HepG2 (cell line): ENCODE measurements around the gene CACNA1C. TPM values are rescaled to one million over a fixed set of nuclear protein-coding genes. Genes with fewer than 3 reads are reported as not detected.

ENCODE experiments used
- ATAC-seq: fragments of 200-7000 bp; cut with Tn5 transposase; 3 replicates; pipeline ENCODE4 v1.9.1; 2020; ENCODE audit warnings: mild to moderate bottlenecking, moderate library complexity
- BruUV-seq: library from RNA; stranded (reverse); fragments of 400-500 nt; replicated peaks from 2 replicates; lab custom pipeline; 2021; lab: Mats Ljungman, UMichigan
- CTCF ChIA-PET: fragments of 300-600 bp; formaldehyde crosslinking; extraction: SDS; loops from one replicate; lab custom pipeline; 2021; ENCODE audit warnings: low total read pairs, inconsistent platforms, low intra/inter-chr PET ratio; lab: Yijun Ruan, JAX
- POLR2A ChIA-PET: fragments of 350-600 bp; sonication (Branson Sonifier 250); formaldehyde crosslinking; loops from one replicate; lab custom pipeline; 2020; ENCODE audit warnings: antibody characterized with exemption, inconsistent platforms; lab: Yijun Ruan, JAX
- DNase-seq: peaks from one replicate; pipeline ENCODE4 v3.0.0-alpha.2; 2015; ENCODE audit warnings: low spot score
- FAIRE-seq: peaks from 3 replicates; lab custom pipeline; 2011; peaks lifted over from hg19 to GRCh38; lab: Jason Lieb, UNC
- H2AFZ ChIP-seq: one replicate; pipeline ENCODE4 v1.6.1; 2011; ENCODE audit warnings: low read length, inconsistent platforms
- H3K27ac ChIP-seq: fragments of 300-600 bp; 3 replicates; pipeline ENCODE4 v1.8.0; 2011; ENCODE audit warnings: mixed run types, mild to moderate bottlenecking, mixed read lengths, low read length, inconsistent platforms; ENCODE audit not compliant: insufficient read depth; ENCODE audit errors: extremely low read length
- H3K27me3 ChIP-seq, 2 experiments: fragments of 200-600 bp in 1 of 2; 2 replicates in 1 of 2; 3 replicates in 1 of 2; pipeline versions ENCODE4 v1.6.0 to v1.8.0; 2011; ENCODE audit warnings: low read length in 2 of 2, mild to moderate bottlenecking in 2 of 2, moderate library complexity in 2 of 2, inconsistent platforms in 1 of 2; ENCODE audit not compliant: insufficient read depth in 2 of 2, control insufficient read depth in 1 of 2
- H3K36me3 ChIP-seq, 2 experiments: fragments of 200-600 bp in 1 of 2; replicated peaks in 1 of 2; 2 replicates in 1 of 2; 3 replicates in 1 of 2; pipeline versions ENCODE4 v1.5.1 to v1.8.0; 2011; ENCODE audit warnings: low read length in 2 of 2, inconsistent platforms in 1 of 2; ENCODE audit not compliant: insufficient read depth in 2 of 2, control insufficient read depth in 1 of 2
- H3K4me1 ChIP-seq: 2 replicates; pipeline ENCODE4 v1.5.1; 2012; ENCODE audit warnings: low read length, inconsistent platforms; ENCODE audit not compliant: insufficient read depth
- H3K4me2 ChIP-seq: 2 replicates; pipeline ENCODE4 v1.6.0; 2011; ENCODE audit warnings: low read depth, low read length, inconsistent platforms
- H3K4me3 ChIP-seq, 3 experiments: fragments of 200-600 bp in 1 of 3; sonication (generic), shearing (Covaris generic) in 1 of 3; replicated peaks in 1 of 3; 2 replicates each; pipeline ENCODE4 v1.5.1; 2011 to 2016; ENCODE audit warnings: low read length in 3 of 3, inconsistent platforms in 2 of 3, low read depth in 2 of 3, mild to moderate bottlenecking in 2 of 3, control low read depth in 1 of 3, mixed read lengths in 1 of 3; ENCODE audit not compliant: insufficient read depth in 1 of 3
- H3K79me2 ChIP-seq: one replicate; pipeline ENCODE4 v1.6.1; 2011; ENCODE audit warnings: low read length, inconsistent platforms; ENCODE audit not compliant: insufficient read depth
- H3K9ac ChIP-seq: 2 replicates; pipeline ENCODE4 v1.6.0; 2011; ENCODE audit warnings: mild to moderate bottlenecking, low read depth, low read length, inconsistent platforms; ENCODE audit not compliant: insufficient read depth
- H3K9me3 ChIP-seq: 2 replicates; pipeline ENCODE4 v1.5.1; 2012; ENCODE audit warnings: mild to moderate bottlenecking, low read length
- H4K20me1 ChIP-seq: 2 replicates; pipeline ENCODE4 v1.6.0; 2011; ENCODE audit warnings: inconsistent platforms, mild to moderate bottlenecking, low read length, moderate library complexity; ENCODE audit not compliant: insufficient read depth
- ARNT ChIP-seq: fragments of 450-650 bp; IDR thresholded peaks from 2 replicates; pipeline ENCODE4 v1.6.1; 2017
- CEBPB ChIP-seq: IDR thresholded peaks from 2 replicates; pipeline ENCODE4 v1.6.1; 2011; ENCODE audit warnings: low read depth, low read length, improper control_type of control experiment, borderline replicate concordance
- HNF1B ChIP-seq: sonication (generic); formaldehyde crosslinking; IDR thresholded peaks from 2 replicates; pipeline ENCODE4 v1.5.1; 2020; ENCODE audit warnings: mild to moderate bottlenecking, moderate library complexity, missing genetic modification reagents
- MIXL1 ChIP-seq: IDR thresholded peaks from 2 replicates; pipeline ENCODE4 v1.6.1; 2016
- NBN ChIP-seq: fragments of 450-650 bp; conservative IDR thresholded peaks from 2 replicates; pipeline ENCODE4 v1.6.1; 2017
- PTBP1 ChIP-seq: fragments of 200-400 bp; formaldehyde crosslinking; IDR thresholded peaks from 2 replicates; pipeline ENCODE4 v1.6.1; 2018; ENCODE audit warnings: low read length, low read depth; ENCODE audit not compliant: poor library complexity, severe bottlenecking
- ZNF335 ChIP-seq: sonication (generic); formaldehyde crosslinking; IDR thresholded peaks from 2 replicates; pipeline ENCODE4 v1.4.0; 2020; ENCODE audit warnings: missing genetic modification reagents
- ZNF7 ChIP-seq: IDR thresholded peaks from 2 replicates; pipeline ENCODE4 v1.6.1; 2016; ENCODE audit warnings: missing biosample characterization, missing genetic modification reagents
- ZNF713 ChIP-seq: sonication (generic); formaldehyde crosslinking; IDR thresholded peaks from 2 replicates; pipeline ENCODE4 v1.4.0; 2020; ENCODE audit warnings: mild to moderate bottlenecking, missing genetic modification reagents
- ZSCAN22 ChIP-seq: sonication (generic); formaldehyde crosslinking; IDR thresholded peaks from 2 replicates; pipeline ENCODE4 v1.4.0; 2020; ENCODE audit warnings: mild to moderate bottlenecking, missing genetic modification reagents
- WGBS: methylation state at CpG from one replicate; pipeline ENCODE4 v1.1.6; 2017; ENCODE audit warnings: low lambda C conversion rate; 5-methylcytosine and 5-hydroxymethylcytosine counted together
- in situ Hi-C: cut with HindIII; loops from 2 replicates; pipeline ENCODE4 v1.10.0; 2017; ENCODE audit warnings: low pct_unique_long_range_greater_than_20kb; ENCODE audit not compliant: extremely low pct_ligation_motif_present
- intact Hi-C: fragments of 100-400 bp; cut with micrococcal nuclease; formaldehyde crosslinking; loops from one replicate; pipeline ENCODE4 v1.10.0; 2022; ENCODE audit not compliant: unreplicated experiment
- polyA plus RNA-seq, 8 experiments: library from polyadenylated mRNA; depleted of rRNA in 3 of 8; stranded (reverse) in 7 of 8; unstranded in 1 of 8; fragments of >200 nt; fragmentation: Illumina TruSeq in 4 of 8; extraction: Trizol in 4 of 8; gene quantifications; 2 replicates each; pipeline versions ENCODE4 v1.2.1 to v1.2.3, GENCODE V29; 2011 to 2016; ENCODE audit warnings: low read depth in 4 of 8, missing spikeins in 1 of 8, mixed read lengths in 1 of 8; ENCODE audit not compliant: insufficient read depth in 1 of 8
- total RNA-seq, 5 experiments: library from RNA; depleted of rRNA; stranded (reverse); fragments of >200 nt; fragmentation: Illumina TruSeq; extraction: Trizol; gene quantifications; 2 replicates each; pipeline ENCODE4 v1.2.3, GENCODE V29; 2016; ENCODE audit warnings: low read depth in 1 of 5
- TF ChIP-seq, protein P1 (sequence below): sonication (generic); formaldehyde crosslinking; IDR thresholded peaks from 2 replicates; pipeline ENCODE4 v1.4.0; 2020; ENCODE audit warnings: missing genetic modification reagents

The CACNA1C gene
- total and polyA plus RNA-seq, 2 of the 13 experiments (the other 11 are each of a cell fraction or from before 2014, with no cell fraction given), result not detected

- WGBS, result 3% methylated on average over 2 of the region's 2 CpGs
- no peaks in the 10 kb centered on the region for H3K4me1 ChIP-seq
- no peak overlapping the region for H2AFZ ChIP-seq
- H3K36me3 ChIP-seq, result no peaks in the 10 kb centered on the region
- H3K4me2 ChIP-seq, result no peak overlapping the region
- 0 out of 2 replicates have a peak, but pooled peaks cover 3% of the 10 kb centered on the region for H4K20me1 ChIP-seq
- H3K27ac ChIP-seq, result no peak overlapping the region
- no peak for FAIRE-seq
- no peak for TF ChIP-seq CEBPB
- TF ChIP-seq ZNF335 (CRISPR knock-in tag), result no peak
- TF ChIP-seq NBN, result no peak
- no peak for TF ChIP-seq PTBP1
- no peak for TF ChIP-seq ZNF7
- no peak for TF ChIP-seq ZNF713 (CRISPR knock-in tag)
- TF ChIP-seq ARNT, result no peak
- no peak for TF ChIP-seq ZSCAN22 (CRISPR knock-in tag)
- TF ChIP-seq HNF1B, result no peak
- TF ChIP-seq, protein P1, sequence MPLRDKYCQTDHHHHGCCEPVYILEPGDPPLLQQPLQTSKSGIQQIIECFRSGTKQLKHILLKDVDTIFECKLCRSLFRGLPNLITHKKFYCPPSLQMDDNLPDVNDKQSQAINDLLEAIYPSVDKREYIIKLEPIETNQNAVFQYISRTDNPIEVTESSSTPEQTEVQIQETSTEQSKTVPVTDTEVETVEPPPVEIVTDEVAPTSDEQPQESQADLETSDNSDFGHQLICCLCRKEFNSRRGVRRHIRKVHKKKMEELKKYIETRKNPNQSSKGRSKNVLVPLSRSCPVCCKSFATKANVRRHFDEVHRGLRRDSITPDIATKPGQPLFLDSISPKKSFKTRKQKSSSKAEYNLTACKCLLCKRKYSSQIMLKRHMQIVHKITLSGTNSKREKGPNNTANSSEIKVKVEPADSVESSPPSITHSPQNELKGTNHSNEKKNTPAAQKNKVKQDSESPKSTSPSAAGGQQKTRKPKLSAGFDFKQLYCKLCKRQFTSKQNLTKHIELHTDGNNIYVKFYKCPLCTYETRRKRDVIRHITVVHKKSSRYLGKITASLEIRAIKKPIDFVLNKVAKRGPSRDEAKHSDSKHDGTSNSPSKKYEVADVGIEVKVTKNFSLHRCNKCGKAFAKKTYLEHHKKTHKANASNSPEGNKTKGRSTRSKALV (CRISPR knock-in tag), result no peak
- no peak for TF ChIP-seq MIXL1 (CRISPR knock-in tag)
- TF ChIP-seq, all 625 proteins: peak for 0
- H3K79me2 ChIP-seq, result no peaks in the 10 kb centered on the region
- H3K27me3 ChIP-seq, result peaks cover 18 to 82% of the 10 kb centered on the region in 2 experiments
- no peaks in the 10 kb centered on the region for H3K9me3 ChIP-seq
- intact Hi-C loops, result no loop called here
- no peak overlapping the region for H3K4me3 ChIP-seq
- no peak for DNase-seq
- CTCF ChIA-PET, result no interaction called here
- H3K9ac ChIP-seq, result no peak overlapping the region
- no TSS peak for BruUV-seq
- ATAC-seq, result no peak
- in situ Hi-C loops, result no loop called here
- POLR2A ChIA-PET, result no interaction called here
These were observed 581.7 kb downstream of the CACNA1C start for GRCh38 chr12:2634471-2634870.
